Measurements from ENCODE around the gene CDC23.

Gene CDC23

GRCh38 chr5:138234651-138235050 lies 21.5 kb upstream of the CDC23 start:
- no peak overlapping the region for H3K4me3 ChIP-seq (ENCODE audit: low read depth, low read length)
- ChIA-PET POLR2A (no interaction called here), CTCF (interaction anchor here (0.6 to 1.1 kb wide), 4 partner anchors 15 to 966 kb away, joined by 3 read pairs; no protein-coding TSS in a partner anchor)
- no peak for TF ChIP-seq ZNF548 (tag by site-specific recombination; IDR thresholded peaks at IDR 0.05)
- TF ChIP-seq ZNF132 (tag by site-specific recombination; IDR thresholded peaks at IDR 0.05; ENCODE audit: borderline replicate concordance): no peak
- no peak for TF ChIP-seq ZNF701 (tag by site-specific recombination; IDR thresholded peaks at IDR 0.05)
- TF ChIP-seq ZNF202 (tag by site-specific recombination; IDR thresholded peaks at IDR 0.05; ENCODE audit: borderline replicate concordance): no peak
- TF ChIP-seq ZNF350 (tag by site-specific recombination; IDR thresholded peaks at IDR 0.05): no peak
- 0 out of 2 replicates have a peak, but pooled peaks have one; percentile 43 for TF ChIP-seq EGR2 (tag by site-specific recombination; IDR thresholded peaks at IDR 0.05; ENCODE audit: low read depth)
- TF ChIP-seq ZNF155 (tag by site-specific recombination; IDR thresholded peaks at IDR 0.05): no peak
- H3K4me1 ChIP-seq (ENCODE audit: control insufficient read depth, insufficient read depth, low read length): peaks cover 18% of the 10 kb centered on the region
- no peak overlapping the region for H3K27ac ChIP-seq (ENCODE audit: extremely low read depth, low read depth, low read length)
- H3K9me3 ChIP-seq (ENCODE audit: control insufficient read depth, insufficient read depth, low read depth, low read length): no peaks in the 10 kb centered on the region
- H3K36me3 ChIP-seq (ENCODE audit: control insufficient read depth in 2 of 2, insufficient read depth in 1 of 2, low read length in 2 of 2): no peaks in the 10 kb centered on the region

GRCh38 chr5:138233280-138233679 lies 20.2 kb upstream of the CDC23 start:
- POLR2A ChIA-PET: no interaction called here
- Histone ChIP-seq H3K36me3 (ENCODE audit: control insufficient read depth in 2 of 2, insufficient read depth in 1 of 2, low read length in 2 of 2) (no peaks in the 10 kb centered on the region), H3K4me1 (ENCODE audit: control insufficient read depth, insufficient read depth, low read length) (peaks cover 18% of the 10 kb centered on the region), H3K9me3 (ENCODE audit: control insufficient read depth, insufficient read depth, low read depth, low read length) (no peaks in the 10 kb centered on the region), H3K27ac (ENCODE audit: extremely low read depth, low read depth, low read length) (no peak overlapping the region), H3K4me3 (ENCODE audit: low read depth, low read length) (no peak overlapping the region)
- CTCF ChIA-PET: interaction anchor here (0.9 to 3.0 kb wide), 2 partner anchors 11 to 217 kb away, joined by 3 to 15 read pairs; no protein-coding TSS in a partner anchor
- TF ChIP-seq ZNF2 (tag by site-specific recombination; IDR thresholded peaks at IDR 0.05) (no peak), ZNF548 (tag by site-specific recombination; IDR thresholded peaks at IDR 0.05) (peak; percentile 90)

- Histone ChIP-seq H3K27ac (ENCODE audit: extremely low read depth, low read depth, low read length) (no peak overlapping the region), H3K4me1 (ENCODE audit: control insufficient read depth, insufficient read depth, low read length) (peaks cover 18% of the 10 kb centered on the region), H3K4me3 (ENCODE audit: low read depth, low read length) (no peak overlapping the region), H3K9me3 (ENCODE audit: control insufficient read depth, insufficient read depth, low read depth, low read length) (no peaks in the 10 kb centered on the region), H3K36me3 (ENCODE audit: control insufficient read depth in 2 of 2, insufficient read depth in 1 of 2, low read length in 2 of 2) (no peaks in the 10 kb centered on the region)
- ChIA-PET POLR2A (interaction anchor here (0.5 to 1.6 kb wide), 4 partner anchors 17 to 106 kb away, joined by 3 to 11 read pairs (median 5); partner anchors contain the start of genes CDC23 and FAM53C), CTCF (interaction anchor here (0.9 to 3.0 kb wide), 5 partner anchors 9 to 52 kb away, joined by 3 to 15 read pairs (median 3); no protein-coding TSS in a partner anchor)
- TF ChIP-seq ZNF501 (tag by site-specific recombination; IDR thresholded peaks at IDR 0.05): 0 out of 2 replicates have a peak, but pooled peaks have one; percentile 26
- TF ChIP-seq ZFP41 (tag by site-specific recombination; IDR thresholded peaks at IDR 0.05; ENCODE audit: borderline replicate concordance): no peak
- TF ChIP-seq ZFHX2 (tag by site-specific recombination; conservative IDR thresholded peaks at IDR 0.05): no peak
- TF ChIP-seq KLF16 (tag by site-specific recombination; IDR thresholded peaks at IDR 0.05): peak; percentile 51; the same call in 1 of the 2 replicates
- peak; percentile 99 for TF ChIP-seq ZNF664 (tag by site-specific recombination; IDR thresholded peaks at IDR 0.05)
- TF ChIP-seq SP3 (tag by site-specific recombination; IDR thresholded peaks at IDR 0.05): no peak
- TF ChIP-seq ZNF561 (tag by site-specific recombination; IDR thresholded peaks at IDR 0.05; ENCODE audit: borderline replicate concordance): no peak
- peak; percentile 23; the same call in 1 of the 2 replicates for TF ChIP-seq ZNF600 (tag by site-specific recombination; IDR thresholded peaks at IDR 0.05)
- peak; percentile 56 for TF ChIP-seq GLIS1 (tag by site-specific recombination; IDR thresholded peaks at IDR 0.05)
- TF ChIP-seq ZNF148 (tag by site-specific recombination; IDR thresholded peaks at IDR 0.05; ENCODE audit: borderline replicate concordance): 0 out of 2 replicates have a peak, but pooled peaks have one; percentile 10
- no peak for TF ChIP-seq ZNF792 (tag by site-specific recombination; IDR thresholded peaks at IDR 0.05)
- TF ChIP-seq WT1 (tag by site-specific recombination; IDR thresholded peaks at IDR 0.05): peak; percentile 98
- TF ChIP-seq REST (tag by site-specific recombination; IDR thresholded peaks at IDR 0.05): peak; percentile 71; the same call in 1 of the 2 replicates
- TF ChIP-seq OSR2 (tag by site-specific recombination; IDR thresholded peaks at IDR 0.05): peak; percentile 58
- TF ChIP-seq ZNF660 (tag by site-specific recombination; IDR thresholded peaks at IDR 0.05): peak; percentile 32; the same call in 1 of the 2 replicates
- peak; percentile 15; the same call in 1 of the 2 replicates for TF ChIP-seq ZNF335 (tag by site-specific recombination; conservative IDR thresholded peaks at IDR 0.05)
- no peak for TF ChIP-seq BCL11B (tag by site-specific recombination; IDR thresholded peaks at IDR 0.05; ENCODE audit: low read depth)
- no peak for TF ChIP-seq ZNF121 (tag by site-specific recombination; IDR thresholded peaks at IDR 0.05)
These were observed 18.0 kb upstream of the CDC23 start for GRCh38 chr5:138230981-138231589.

Data from HEK293 (cell line).